Measurements from ENCODE around the gene FAM163A.
A peak's percentile ranks its signal among the peaks of the same experiment; 100 is the strongest.

Gene FAM163A

DNA sequence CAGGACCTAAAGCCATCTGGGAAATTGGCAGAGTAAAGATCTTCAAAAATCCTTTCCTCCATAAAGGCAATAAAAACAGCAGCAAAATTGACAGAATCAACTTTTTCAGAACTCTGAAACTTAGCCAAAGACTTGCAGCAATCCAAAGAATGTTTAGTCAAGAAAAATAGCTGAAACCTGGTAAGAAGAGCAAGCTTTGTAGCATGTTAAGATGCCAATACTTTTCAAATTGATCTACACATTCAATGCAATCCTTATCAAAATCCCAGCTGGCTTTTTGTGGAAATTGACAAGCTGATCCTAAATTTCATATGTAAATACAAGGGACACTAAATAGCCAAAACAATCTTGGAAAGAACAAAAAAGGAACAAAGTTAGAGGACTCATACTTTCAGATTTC lies 23.8 kb upstream of the FAM163A start:
- Histone ChIP-seq H3K9me3 (ENCODE audit: control insufficient read depth in 5 of 5, low read length in 5 of 5) (peaks cover 9 to 39% (median 33%) of the 10 kb centered on the region in 5 donors), H3K4me3 (ENCODE audit: low read depth in 1 of 5, low read length in 5 of 5) (no peak overlapping the region), H3K4me1 (ENCODE audit: control insufficient read depth in 5 of 5, insufficient read depth in 5 of 5, low read length in 5 of 5) (no peaks in the 10 kb centered on the region), H3K9ac (ENCODE audit: low read length in 5 of 5) (no peak overlapping the region), H3K27me3 (ENCODE audit: control insufficient read depth in 5 of 5, insufficient read depth in 4 of 5, low read length in 5 of 5) (no peaks in the 10 kb centered on the region), H3K36me3 (ENCODE audit: control insufficient read depth in 5 of 5, insufficient read depth in 5 of 5, low read length in 5 of 5) (no peaks in the 10 kb centered on the region), H3K27ac (ENCODE audit: low read depth, low read length) (no peak overlapping the region)

DNA sequence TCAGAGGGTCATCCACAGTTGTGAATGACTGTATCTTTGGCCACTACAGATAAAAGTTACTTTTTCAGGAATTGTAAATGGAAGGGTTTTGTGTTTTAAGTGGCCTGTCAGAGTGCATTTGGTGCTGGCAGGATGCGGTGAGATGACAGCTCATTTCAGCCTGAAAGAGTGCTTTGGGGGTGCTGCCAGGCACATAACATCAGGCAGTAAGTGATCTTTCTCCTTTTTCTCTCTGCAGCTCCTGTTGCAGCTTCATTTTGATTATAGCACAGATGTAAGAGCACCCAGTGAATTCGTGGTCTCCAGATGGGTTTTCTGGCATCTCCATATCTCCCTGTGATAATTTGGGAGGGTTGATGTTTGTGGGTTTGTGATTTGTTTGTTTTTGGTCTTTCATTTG lies 14.8 kb upstream of the FAM163A start:
- Histone ChIP-seq H3K9me3 (ENCODE audit: control insufficient read depth in 5 of 5, low read length in 5 of 5) (no peaks in the 10 kb centered on the region), H3K27ac (ENCODE audit: low read depth, low read length) (no peak overlapping the region), H3K4me3 (ENCODE audit: low read depth in 1 of 5, low read length in 5 of 5) (no peak overlapping the region), H3K9ac (ENCODE audit: low read length in 5 of 5) (no peak overlapping the region), H3K27me3 (ENCODE audit: control insufficient read depth in 5 of 5, insufficient read depth in 4 of 5, low read length in 5 of 5) (peaks cover 0 to 8% (median 3%) of the 10 kb centered on the region in 5 donors), H3K36me3 (ENCODE audit: control insufficient read depth in 5 of 5, insufficient read depth in 5 of 5, low read length in 5 of 5) (no peaks in the 10 kb centered on the region), H3K4me1 (ENCODE audit: control insufficient read depth in 5 of 5, insufficient read depth in 5 of 5, low read length in 5 of 5) (no peaks in the 10 kb centered on the region)

DNA sequence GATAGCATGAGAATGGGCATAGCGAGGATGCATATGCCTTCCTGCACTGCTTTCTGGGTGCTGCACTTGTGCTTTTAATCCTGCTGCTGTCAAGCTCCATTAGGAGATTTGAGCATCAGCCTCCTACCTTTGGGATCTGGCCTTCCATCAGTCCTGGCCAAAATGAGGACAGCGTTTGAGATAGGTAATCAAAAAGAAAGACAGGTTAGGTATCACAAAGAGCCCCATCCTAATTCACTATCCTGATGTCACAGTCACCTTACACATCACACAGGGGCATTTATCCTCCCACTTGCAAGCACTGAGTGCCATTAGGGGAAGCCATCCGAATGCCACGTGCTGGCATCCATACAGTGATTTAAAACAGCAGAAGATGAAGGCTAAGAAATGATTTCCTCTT lies 13.2 kb upstream of the FAM163A start:
- no peaks in the 10 kb centered on the region for H3K4me1 ChIP-seq (ENCODE audit: control insufficient read depth in 5 of 5, insufficient read depth in 5 of 5, low read length in 5 of 5)
- no peaks in the 10 kb centered on the region for H3K36me3 ChIP-seq (ENCODE audit: control insufficient read depth in 5 of 5, insufficient read depth in 5 of 5, low read length in 5 of 5)
- H3K9me3 ChIP-seq (ENCODE audit: control insufficient read depth in 5 of 5, low read length in 5 of 5) = no peaks in the 10 kb centered on the region
- no peak overlapping the region for H3K27ac ChIP-seq (ENCODE audit: low read depth, low read length)
- no peak overlapping the region for H3K4me3 ChIP-seq (ENCODE audit: low read depth in 1 of 5, low read length in 5 of 5)
- H3K9ac ChIP-seq (ENCODE audit: low read length in 5 of 5) = no peak overlapping the region
- H3K27me3 ChIP-seq (ENCODE audit: control insufficient read depth in 5 of 5, insufficient read depth in 4 of 5, low read length in 5 of 5) = peaks cover 0 to 8% (median 3%) of the 10 kb centered on the region in 5 donors

DNA sequence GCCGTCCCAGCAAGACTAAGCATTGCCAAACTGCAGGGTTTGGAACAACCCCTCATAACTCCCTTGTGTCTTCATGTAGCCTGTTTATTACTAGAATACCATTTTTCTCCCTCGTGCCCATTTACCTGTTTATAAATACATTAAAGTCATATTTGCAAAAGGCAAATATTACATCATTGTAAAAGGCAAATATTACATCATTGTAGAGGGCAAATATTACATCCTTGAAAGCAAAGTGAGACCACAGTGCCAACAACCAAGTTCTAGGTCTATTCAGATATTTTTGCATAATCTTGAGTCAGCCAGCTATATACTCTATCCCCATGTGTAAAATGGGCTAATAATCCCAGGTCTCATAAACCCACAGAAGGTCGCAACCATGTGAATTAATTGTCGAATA lies 11.4 kb upstream of the FAM163A start:
- peaks cover 0 to 8% (median 3%) of the 10 kb centered on the region in 5 donors for H3K27me3 ChIP-seq (ENCODE audit: control insufficient read depth in 5 of 5, insufficient read depth in 4 of 5, low read length in 5 of 5)
- no peaks in the 10 kb centered on the region for H3K36me3 ChIP-seq (ENCODE audit: control insufficient read depth in 5 of 5, insufficient read depth in 5 of 5, low read length in 5 of 5)
- H3K9me3 ChIP-seq (ENCODE audit: control insufficient read depth in 5 of 5, low read length in 5 of 5) = no peaks in the 10 kb centered on the region
- H3K27ac ChIP-seq (ENCODE audit: low read depth, low read length) = no peak overlapping the region
- H3K4me3 ChIP-seq (ENCODE audit: low read depth in 1 of 5, low read length in 5 of 5) = no peak overlapping the region
- no peaks in the 10 kb centered on the region for H3K4me1 ChIP-seq (ENCODE audit: control insufficient read depth in 5 of 5, insufficient read depth in 5 of 5, low read length in 5 of 5)
- H3K9ac ChIP-seq (ENCODE audit: low read length in 5 of 5) = no peak overlapping the region

DNA sequence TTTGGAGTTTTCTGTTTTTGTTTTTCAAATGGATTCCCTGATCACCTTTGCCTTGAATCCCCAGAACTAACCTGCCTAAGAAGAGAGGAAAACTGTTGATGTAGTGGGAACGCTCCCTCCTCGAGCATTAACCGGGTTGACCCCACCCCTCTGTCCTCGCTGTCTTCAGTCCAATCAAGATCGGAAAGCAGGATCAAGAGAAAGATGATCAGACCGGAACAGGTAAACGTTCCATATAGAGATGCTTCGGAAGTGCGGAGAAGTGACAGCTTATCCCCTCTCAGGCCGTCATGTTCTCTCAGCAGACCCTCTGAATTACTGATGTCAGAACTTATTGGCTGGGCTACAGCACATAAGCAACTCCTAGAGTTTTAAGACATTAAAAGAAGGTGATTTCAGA lies 800 bp upstream of the FAM163A start:
- Histone ChIP-seq H3K4me3 (ENCODE audit: low read depth in 1 of 5, low read length in 5 of 5) (peak overlapping the region in 1 of 5 donors; percentile 51), H3K4me1 (ENCODE audit: control insufficient read depth in 5 of 5, insufficient read depth in 5 of 5, low read length in 5 of 5) (peaks cover 0 to 24% (median 18%) of the 10 kb centered on the region in 5 donors), H3K9ac (ENCODE audit: low read length in 5 of 5) (no peak overlapping the region), H3K9me3 (ENCODE audit: control insufficient read depth in 5 of 5, low read length in 5 of 5) (peaks cover 0 to 7% (median 0%) of the 10 kb centered on the region in 5 donors), H3K27ac (ENCODE audit: low read depth, low read length) (no peak overlapping the region), H3K36me3 (ENCODE audit: control insufficient read depth in 5 of 5, insufficient read depth in 5 of 5, low read length in 5 of 5) (no peaks in the 10 kb centered on the region), H3K27me3 (ENCODE audit: control insufficient read depth in 5 of 5, insufficient read depth in 4 of 5, low read length in 5 of 5) (peaks cover 29 to 50% (median 34%) of the 10 kb centered on the region in 5 donors)

DNA sequence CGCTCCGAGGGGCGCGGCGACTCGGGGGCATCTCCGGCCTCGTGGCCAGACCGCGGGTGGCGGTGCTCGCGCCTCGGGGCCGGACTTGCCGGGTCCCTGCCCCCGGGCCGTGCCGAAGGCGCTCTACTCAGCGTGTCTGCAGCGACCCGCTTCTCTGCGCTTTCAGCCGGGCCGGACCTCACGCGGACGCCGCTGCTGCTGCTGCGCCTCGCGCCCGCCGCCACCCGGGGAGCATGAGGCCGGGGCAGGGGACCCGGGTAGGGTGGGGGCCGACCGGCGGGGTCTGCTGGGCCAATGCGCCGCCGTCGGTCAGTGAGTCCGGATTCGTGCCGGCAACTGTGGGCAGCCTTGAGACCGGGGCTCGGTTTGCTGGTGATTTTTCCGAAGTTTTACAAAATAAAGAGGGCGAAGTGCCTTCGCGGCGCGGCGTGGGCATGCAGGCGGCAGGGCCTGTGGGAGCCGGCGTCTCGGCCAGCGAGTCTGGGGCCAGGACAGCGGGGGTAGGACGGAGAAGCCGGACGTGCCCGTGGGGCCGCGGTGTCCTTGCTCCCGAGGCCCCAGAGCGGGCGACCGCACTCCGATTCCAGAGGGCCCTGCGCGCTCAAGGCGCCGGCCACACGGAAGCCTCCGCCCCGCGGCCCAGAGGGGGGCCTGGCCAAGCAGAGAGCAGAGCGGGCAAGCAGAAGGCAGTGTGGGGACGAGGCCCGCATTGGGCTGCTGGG lies 749 bp downstream of the FAM163A start:
- Histone ChIP-seq H3K27me3 (ENCODE audit: control insufficient read depth in 5 of 5, insufficient read depth in 4 of 5, low read length in 5 of 5) (peaks cover 29 to 57% (median 34%) of the 10 kb centered on the region in 5 donors), H3K9me3 (ENCODE audit: control insufficient read depth in 5 of 5, low read length in 5 of 5) (peaks cover 0 to 7% (median 0%) of the 10 kb centered on the region in 5 donors), H3K27ac (ENCODE audit: low read depth, low read length) (no peak overlapping the region), H3K9ac (ENCODE audit: low read length in 5 of 5) (peak overlapping the region in 1 of 5 donors; percentile 11), H3K36me3 (ENCODE audit: control insufficient read depth in 5 of 5, insufficient read depth in 5 of 5, low read length in 5 of 5) (no peaks in the 10 kb centered on the region), H3K4me3 (ENCODE audit: low read depth in 1 of 5, low read length in 5 of 5) (peak overlapping the region in 4 of 5 donors; percentile 11 to 51 (median 32)), H3K4me1 (ENCODE audit: control insufficient read depth in 5 of 5, insufficient read depth in 5 of 5, low read length in 5 of 5) (peaks cover 0 to 24% (median 18%) of the 10 kb centered on the region in 5 donors)

DNA sequence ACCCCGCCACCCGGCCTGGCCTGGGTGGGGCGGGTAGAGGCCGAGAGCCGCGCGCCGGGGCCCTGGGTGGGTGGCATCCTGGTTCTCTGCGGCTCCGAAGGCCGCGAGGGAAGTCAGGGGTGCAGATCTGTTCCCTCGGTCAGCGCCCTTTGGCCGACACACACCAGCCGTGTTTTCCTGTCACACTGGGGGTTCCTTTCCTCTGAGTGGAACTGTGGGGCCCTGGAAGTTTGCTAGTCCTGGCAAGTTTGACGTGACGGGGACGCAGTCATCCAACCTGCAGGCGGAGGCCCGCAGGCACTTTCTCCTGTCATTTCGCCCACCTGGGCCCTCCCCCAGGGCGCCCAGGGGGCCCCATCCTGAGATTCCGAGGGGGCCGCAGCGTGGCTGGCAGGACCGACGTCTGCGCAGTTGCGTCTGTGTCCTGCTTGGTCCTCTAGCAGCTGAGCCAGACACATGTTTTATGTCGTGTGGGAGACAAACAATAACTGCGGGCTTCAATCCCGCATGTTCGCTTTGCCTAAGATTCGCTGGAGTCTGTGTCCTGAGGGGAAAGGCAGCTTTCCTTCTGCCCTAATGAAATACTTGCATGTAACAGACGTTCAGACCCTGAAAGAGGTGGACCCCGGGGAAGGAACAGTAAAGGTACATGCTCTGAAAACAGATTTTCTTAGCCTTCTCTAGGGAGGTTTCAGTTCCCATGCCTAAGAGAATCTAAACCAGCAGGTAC lies 1.5 kb downstream of the FAM163A start:
- Histone ChIP-seq H3K4me3 (ENCODE audit: low read depth in 1 of 5, low read length in 5 of 5) (peak overlapping the region in 3 of 5 donors; percentile 16 to 51 (median 47)), H3K4me1 (ENCODE audit: control insufficient read depth in 5 of 5, insufficient read depth in 5 of 5, low read length in 5 of 5) (peaks cover 0 to 24% (median 18%) of the 10 kb centered on the region in 5 donors), H3K27me3 (ENCODE audit: control insufficient read depth in 5 of 5, insufficient read depth in 4 of 5, low read length in 5 of 5) (peaks cover 29 to 57% (median 34%) of the 10 kb centered on the region in 5 donors), H3K9me3 (ENCODE audit: control insufficient read depth in 5 of 5, low read length in 5 of 5) (peaks cover 0 to 7% (median 0%) of the 10 kb centered on the region in 5 donors), H3K9ac (ENCODE audit: low read length in 5 of 5) (peak overlapping the region in 1 of 5 donors; percentile 11), H3K27ac (ENCODE audit: low read depth, low read length) (no peak overlapping the region), H3K36me3 (ENCODE audit: control insufficient read depth in 5 of 5, insufficient read depth in 5 of 5, low read length in 5 of 5) (no peaks in the 10 kb centered on the region)

DNA sequence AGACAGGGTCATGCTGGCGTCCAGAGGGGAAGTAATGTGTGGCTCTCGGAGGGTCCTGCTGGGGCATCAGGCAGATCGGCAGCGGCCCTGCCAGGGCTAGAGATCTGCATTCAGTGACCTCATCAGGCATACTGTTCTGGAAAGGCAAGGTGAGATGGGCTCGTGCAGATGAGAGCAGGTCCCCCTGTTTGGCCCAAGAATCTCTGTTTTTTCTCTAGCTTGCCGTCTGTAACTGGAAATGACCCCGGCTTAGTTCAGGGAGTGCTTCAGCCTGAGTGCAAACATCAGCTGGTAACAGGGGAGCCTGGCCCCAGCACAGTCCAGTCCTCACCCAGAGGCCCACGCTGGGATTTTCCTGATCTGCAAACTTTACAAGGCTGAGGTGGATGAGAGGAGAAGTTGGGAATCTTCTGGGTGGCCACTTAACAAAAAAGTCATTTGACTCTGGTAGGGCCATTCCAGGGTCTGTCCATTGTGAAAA lies 2.1 kb downstream of the FAM163A start:
- Histone ChIP-seq H3K27ac (ENCODE audit: low read depth, low read length) (no peak overlapping the region), H3K27me3 (ENCODE audit: control insufficient read depth in 5 of 5, insufficient read depth in 4 of 5, low read length in 5 of 5) (peaks cover 27 to 55% (median 31%) of the 10 kb centered on the region in 5 donors), H3K4me1 (ENCODE audit: control insufficient read depth in 5 of 5, insufficient read depth in 5 of 5, low read length in 5 of 5) (peaks cover 0 to 24% (median 18%) of the 10 kb centered on the region in 5 donors), H3K36me3 (ENCODE audit: control insufficient read depth in 5 of 5, insufficient read depth in 5 of 5, low read length in 5 of 5) (no peaks in the 10 kb centered on the region), H3K4me3 (ENCODE audit: low read depth in 1 of 5, low read length in 5 of 5) (no peak overlapping the region), H3K9ac (ENCODE audit: low read length in 5 of 5) (no peak overlapping the region), H3K9me3 (ENCODE audit: control insufficient read depth in 5 of 5, low read length in 5 of 5) (peaks cover 0 to 7% (median 0%) of the 10 kb centered on the region in 5 donors)

DNA sequence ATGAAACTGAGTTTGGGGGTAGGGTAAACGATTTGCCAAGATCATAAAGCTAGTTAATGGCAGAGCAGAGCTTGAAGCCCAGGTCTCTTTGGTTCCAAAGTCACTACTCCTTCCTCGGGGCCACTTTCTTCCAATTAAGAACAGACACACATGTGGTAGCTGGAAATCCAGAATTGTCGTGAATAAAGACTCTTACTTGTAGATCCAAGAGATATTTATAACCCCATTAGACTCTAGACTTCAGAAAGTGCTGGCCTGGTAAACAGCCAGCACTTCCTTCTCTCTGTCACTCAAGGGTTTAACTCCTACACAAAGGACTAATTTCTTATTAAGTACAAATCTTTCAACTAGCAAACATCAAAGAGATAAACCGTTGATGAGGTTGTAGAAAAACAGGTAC lies 2.7 kb downstream of the FAM163A start:
- Histone ChIP-seq H3K4me1 (ENCODE audit: control insufficient read depth in 5 of 5, insufficient read depth in 5 of 5, low read length in 5 of 5) (peaks cover 0 to 24% (median 18%) of the 10 kb centered on the region in 5 donors), H3K27me3 (ENCODE audit: control insufficient read depth in 5 of 5, insufficient read depth in 4 of 5, low read length in 5 of 5) (peaks cover 25 to 49% (median 31%) of the 10 kb centered on the region in 5 donors), H3K36me3 (ENCODE audit: control insufficient read depth in 5 of 5, insufficient read depth in 5 of 5, low read length in 5 of 5) (no peaks in the 10 kb centered on the region), H3K9me3 (ENCODE audit: control insufficient read depth in 5 of 5, low read length in 5 of 5) (peaks cover 0 to 7% (median 0%) of the 10 kb centered on the region in 5 donors), H3K4me3 (ENCODE audit: low read depth in 1 of 5, low read length in 5 of 5) (no peak overlapping the region), H3K9ac (ENCODE audit: low read length in 5 of 5) (no peak overlapping the region), H3K27ac (ENCODE audit: low read depth, low read length) (no peak overlapping the region)

DNA sequence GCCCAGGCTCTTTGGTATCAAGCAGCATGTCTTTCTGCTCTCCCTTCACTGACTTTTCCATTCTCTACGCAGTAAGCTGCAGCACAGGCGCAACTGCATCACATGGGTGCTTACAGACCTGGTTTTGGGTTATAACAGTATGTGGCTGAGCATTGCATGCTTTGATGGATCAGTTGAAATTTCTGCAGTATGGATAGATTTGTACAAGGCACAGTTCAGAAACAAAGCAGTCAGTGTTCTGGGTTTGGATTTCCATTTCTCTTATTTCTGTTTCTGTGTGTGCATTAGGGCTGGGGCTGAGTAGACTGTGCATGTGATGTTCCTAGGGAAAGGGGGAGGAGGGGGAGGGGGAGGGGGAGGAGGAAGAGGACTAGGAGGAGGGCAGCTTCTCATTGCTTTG lies 4.5 kb downstream of the FAM163A start:
- Histone ChIP-seq H3K4me1 (ENCODE audit: control insufficient read depth in 5 of 5, insufficient read depth in 5 of 5, low read length in 5 of 5) (peaks cover 0 to 22% (median 18%) of the 10 kb centered on the region in 5 donors), H3K27ac (ENCODE audit: low read depth, low read length) (no peak overlapping the region), H3K9me3 (ENCODE audit: control insufficient read depth in 5 of 5, low read length in 5 of 5) (peaks cover 0 to 6% (median 0%) of the 10 kb centered on the region in 5 donors), H3K36me3 (ENCODE audit: control insufficient read depth in 5 of 5, insufficient read depth in 5 of 5, low read length in 5 of 5) (no peaks in the 10 kb centered on the region), H3K4me3 (ENCODE audit: low read depth in 1 of 5, low read length in 5 of 5) (no peak overlapping the region), H3K27me3 (ENCODE audit: control insufficient read depth in 5 of 5, insufficient read depth in 4 of 5, low read length in 5 of 5) (peaks cover 20 to 32% (median 21%) of the 10 kb centered on the region in 5 donors), H3K9ac (ENCODE audit: low read length in 5 of 5) (no peak overlapping the region)
